ENCODE data around the gene RBM38. TPM values are rescaled to one million over a fixed set of nuclear protein-coding genes. Genes with fewer than 3 reads are reported as not detected.
A peak's percentile ranks its signal among the peaks of the same experiment; 100 is the strongest.

The RBM38 gene
- total and polyA plus RNA-seq, 7 donors: 73.2 to 308 (median 135) TPM

GRCh38 chr20:57380081-57380750 lies 11.0 kb upstream of the RBM38 start:
- ATAC-seq (no peak), DNase-seq (peak in 1 of 2 donors; percentile 44)
- no peaks in the 10 kb centered on the region for H3K4me1 ChIP-seq
- intact Hi-C loops (cut with DNase I): loop anchor here in 1 of 2 donors (5.0 kb wide), 1 partner anchor 92 kb away; no protein-coding TSS in a partner anchor
- H3K27ac ChIP-seq: no peak overlapping the region
- no peak overlapping the region for H3K4me3 ChIP-seq
- no peak for TF ChIP-seq CTCF (IDR thresholded peaks at IDR 0.05)
- peaks cover 0 to 59% of the 10 kb centered on the region in 2 donors for H3K36me3 ChIP-seq (ENCODE audit: insufficient read depth in 1 of 2, low read depth in 1 of 2)
- WGBS, 3 donors: 81 to 87% (median 86%) methylated on average over 10 of the region's 10 CpGs
- no peaks in the 10 kb centered on the region for H3K27me3 ChIP-seq (ENCODE audit: insufficient read depth in 3 of 3, low read length in 2 of 3)
- no peaks in the 10 kb centered on the region for H3K9me3 ChIP-seq

GRCh38 chr20:57381596-57382503 lies 9.3 kb upstream of the RBM38 start:
- WGBS, 3 donors: 46 to 55% (median 47%) methylated on average over 20 of the region's 20 CpGs
- H3K27me3 ChIP-seq (ENCODE audit: insufficient read depth in 3 of 3, low read length in 2 of 3): no peaks in the 10 kb centered on the region
- H3K4me1 ChIP-seq: no peaks in the 10 kb centered on the region
- H3K9me3 ChIP-seq: no peaks in the 10 kb centered on the region
- peak; percentile 78 to 84 (median 82) for ATAC-seq
- TF ChIP-seq CTCF (IDR thresholded peaks at IDR 0.05): peak; percentile 93
- DNase-seq: peak; percentile 77 to 90
- H3K27ac ChIP-seq: no peak overlapping the region
- intact Hi-C loops (cut with DNase I): loop anchor here (1.0 to 5.0 kb wide), 3 partner anchors 90 to 113 kb away; no protein-coding TSS in a partner anchor
- H3K4me3 ChIP-seq: no peak overlapping the region
- H3K36me3 ChIP-seq (ENCODE audit: insufficient read depth in 1 of 2, low read depth in 1 of 2): peaks cover 0 to 43% of the 10 kb centered on the region in 2 donors

- intact Hi-C loops (cut with DNase I): loop anchor here in 1 of 2 donors (2.0 to 5.0 kb wide), 2 partner anchors 90 to 112 kb away; no protein-coding TSS in a partner anchor
- WGBS, 3 donors: 88 to 94% (median 90%) methylated on average over 5 of the region's 5 CpGs
- H3K27me3 ChIP-seq (ENCODE audit: insufficient read depth in 3 of 3, low read length in 2 of 3): no peaks in the 10 kb centered on the region
Observed at GRCh38 chr20:57382516-57382915, 8.7 kb upstream of the RBM38 start.

More at GRCh38 chr20:57382516-57382915, 8.7 kb upstream of the RBM38 start:
- ATAC-seq (no peak), DNase-seq (no peak)
- H3K9me3 ChIP-seq: no peaks in the 10 kb centered on the region
- H3K4me3 ChIP-seq: no peak overlapping the region
- H3K27ac ChIP-seq: no peak overlapping the region
- no peaks in the 10 kb centered on the region for H3K4me1 ChIP-seq
- H3K36me3 ChIP-seq (ENCODE audit: insufficient read depth in 1 of 2, low read depth in 1 of 2): peaks cover 0 to 36% of the 10 kb centered on the region in 2 donors
- TF ChIP-seq CTCF (IDR thresholded peaks at IDR 0.05): no peak

Measured in psoas muscle (tissue), 8 donors.